Pulmonary artery endothelial cell (primary cell): Measurements from ENCODE around the gene TMEM132C. TPM values are rescaled to one million over a fixed set of nuclear protein-coding genes. Genes with fewer than 3 reads are reported as not detected.
"Not testable (repeated sequence)": the region's sequence is repeated elsewhere in the genome, so short reads cannot be mapped to it uniquely, and the experiment has no call there.

Experiments
- DNase-seq: peaks from one replicate; pipeline ENCODE4 v3.0.0-alpha.2; 2011; ENCODE audit warnings: low read depth, low spot score
- total RNA-seq: library from RNA; depleted of rRNA; stranded (reverse); fragments of >200 nt; gene quantifications from 2 replicates; pipeline ENCODE4 v1.2.3, GENCODE V29; 2014

Gene TMEM132C
- total RNA-seq, 1 donor from 2014 or later = 0.26 TPM

- DNase-seq = no peak
Observed at GRCh38 chr12:128554546-128555304, 287.8 kb downstream of the TMEM132C start.

GRCh38 chr12:128557231-128557630, 290.3 kb downstream of the TMEM132C start:
- DNase-seq = no peak

- no peak for DNase-seq
Observed at GRCh38 chr12:128564956-128565355, 298.0 kb downstream of the TMEM132C start.

GRCh38 chr12:128567730-128568129, 300.8 kb downstream of the TMEM132C start:
- DNase-seq = no peak

GRCh38 chr12:128570191-128571065, 303.5 kb downstream of the TMEM132C start:
- no peak for DNase-seq

- DNase-seq = no peak
Observed at GRCh38 chr12:128571906-128572810, 305.2 kb downstream of the TMEM132C start.

GRCh38 chr12:128573907-128574306, 306.9 kb downstream of the TMEM132C start:
- DNase-seq = no peak

GRCh38 chr12:128578045-128578444, 311.1 kb downstream of the TMEM132C start:
- no peak for DNase-seq

GRCh38 chr12:128581321-128581761, 314.4 kb downstream of the TMEM132C start:
- no peak for DNase-seq

GRCh38 chr12:128583453-128583852, 316.5 kb downstream of the TMEM132C start:
- no peak for DNase-seq

- no peak for DNase-seq
Observed at GRCh38 chr12:128586451-128587029, 319.6 kb downstream of the TMEM132C start.

GRCh38 chr12:128587918-128588317, 320.9 kb downstream of the TMEM132C start:
- DNase-seq = no peak

GRCh38 chr12:128592220-128592744, 325.3 kb downstream of the TMEM132C start:
- DNase-seq = no peak

GRCh38 chr12:128594521-128594920, 327.6 kb downstream of the TMEM132C start:
- DNase-seq = no peak

GRCh38 chr12:128595609-128596008, 328.6 kb downstream of the TMEM132C start:
- DNase-seq = no peak

GRCh38 chr12:128600886-128601285, 333.9 kb downstream of the TMEM132C start:
- no peak for DNase-seq

GRCh38 chr12:128603573-128604115, 336.7 kb downstream of the TMEM132C start:
- no peak for DNase-seq

- DNase-seq = not testable (repeated sequence)
Observed at GRCh38 chr12:128604219-128604618, 337.2 kb downstream of the TMEM132C start.

GRCh38 chr12:128606051-128606450, 339.1 kb downstream of the TMEM132C start:
- no peak for DNase-seq

GRCh38 chr12:128606538-128606937, 339.6 kb downstream of the TMEM132C start:
- no peak for DNase-seq
